ENCODE data around the gene NEIL3.

Gene NEIL3

DNA sequence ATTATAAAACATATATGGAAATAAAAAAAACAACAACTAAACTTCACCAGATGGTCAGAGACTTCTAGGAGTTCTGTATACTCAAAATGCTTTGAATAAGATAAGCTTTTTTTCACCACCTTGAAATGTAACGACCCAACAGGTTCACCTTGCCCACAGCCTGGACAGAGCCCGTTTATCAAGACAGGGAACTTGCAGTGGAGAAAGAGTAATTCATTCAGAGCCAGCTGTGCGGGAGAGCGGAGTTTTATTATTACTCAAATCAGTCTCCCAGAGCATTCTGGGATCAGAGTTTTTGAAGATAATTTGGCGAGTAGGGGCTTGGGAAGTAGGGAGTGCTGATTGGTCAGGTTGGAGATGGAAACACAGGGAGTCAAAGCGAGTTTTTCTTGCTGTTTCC, 94.1 kb downstream of the NEIL3 start:
- no peak for TF ChIP-seq EZH2 (IDR thresholded peaks at IDR 0.05)
- no peak for TF ChIP-seq POLR2AphosphoS5 (IDR thresholded peaks at IDR 0.05; ENCODE audit: borderline replicate concordance, low read depth, low read length)
- no peak for TF ChIP-seq FOXP2 (optimal IDR thresholded peaks at IDR 0.05; ENCODE audit: control extremely low read depth, extremely low read length, insufficient read depth)
- no peak overlapping the region for H3K9ac ChIP-seq (ENCODE audit: insufficient read length)
- H3K36me3 ChIP-seq (ENCODE audit: insufficient read depth, low read length) = no peaks in the 10 kb centered on the region

GRCh38 chr4:177404342-177404741, 94.7 kb downstream of the NEIL3 start:
- Histone ChIP-seq H3K4me3 (no peak overlapping the region), H3K9me3 (ENCODE audit: low read depth, low read length) (no peaks in the 10 kb centered on the region), H3K36me3 (ENCODE audit: insufficient read depth, low read length) (no peaks in the 10 kb centered on the region), H3K9ac (ENCODE audit: insufficient read length) (no peak overlapping the region), H3K27ac (no peak overlapping the region)
- no peak for TF ChIP-seq FOXP2 (optimal IDR thresholded peaks at IDR 0.05; ENCODE audit: control extremely low read depth, extremely low read length, insufficient read depth)
- TF ChIP-seq POLR2AphosphoS5 (IDR thresholded peaks at IDR 0.05; ENCODE audit: borderline replicate concordance, low read depth, low read length) = no peak
- TF ChIP-seq EZH2 (IDR thresholded peaks at IDR 0.05) = no peak
- no peak for DNase-seq (ENCODE audit: low read depth, low spot score)

More for the DNA sequence above, 94.1 kb downstream of the NEIL3 start:
- no peaks in the 10 kb centered on the region for H3K9me3 ChIP-seq (ENCODE audit: low read depth, low read length)
- H3K27ac ChIP-seq = no peak overlapping the region
- H3K4me3 ChIP-seq = no peak overlapping the region
- DNase-seq (ENCODE audit: low read depth, low spot score) = no peak

GRCh38 chr4:177404986-177405385, 95.3 kb downstream of the NEIL3 start:
- H3K9ac ChIP-seq (ENCODE audit: insufficient read length) = no peak overlapping the region
- no peaks in the 10 kb centered on the region for H3K9me3 ChIP-seq (ENCODE audit: low read depth, low read length)
- no peaks in the 10 kb centered on the region for H3K36me3 ChIP-seq (ENCODE audit: insufficient read depth, low read length)
- no peak overlapping the region for H3K27ac ChIP-seq
- DNase-seq (ENCODE audit: low read depth, low spot score) = no peak
- H3K4me3 ChIP-seq = no peak overlapping the region
- no peak for TF ChIP-seq POLR2AphosphoS5 (IDR thresholded peaks at IDR 0.05; ENCODE audit: borderline replicate concordance, low read depth, low read length)
- no peak for TF ChIP-seq EZH2 (IDR thresholded peaks at IDR 0.05)
- TF ChIP-seq FOXP2 (optimal IDR thresholded peaks at IDR 0.05; ENCODE audit: control extremely low read depth, extremely low read length, insufficient read depth) = no peak

DNA sequence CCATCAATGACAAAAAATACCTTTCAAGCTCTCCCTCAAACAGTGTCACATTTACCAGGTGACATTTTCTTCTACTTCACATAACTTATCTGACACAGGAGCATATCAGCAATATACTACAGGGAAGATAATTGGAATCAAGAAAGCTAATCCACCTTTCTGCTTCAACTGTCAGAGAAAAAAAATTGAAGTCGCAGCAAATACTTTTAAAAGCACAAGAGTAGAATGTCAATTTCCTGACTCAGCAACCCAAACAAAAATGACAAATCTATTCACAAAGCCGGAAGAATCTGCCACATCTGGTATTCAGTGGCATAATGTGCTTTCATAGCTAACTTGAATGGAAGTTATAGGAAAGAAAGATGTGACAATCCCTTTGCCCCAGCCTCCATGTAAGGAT, 95.8 kb downstream of the NEIL3 start:
- no peak for DNase-seq (ENCODE audit: low read depth, low spot score)
- no peak overlapping the region for H3K4me3 ChIP-seq
- H3K27ac ChIP-seq = no peak overlapping the region
- no peaks in the 10 kb centered on the region for H3K9me3 ChIP-seq (ENCODE audit: low read depth, low read length)
- H3K9ac ChIP-seq (ENCODE audit: insufficient read length) = no peak overlapping the region
- TF ChIP-seq EZH2 (IDR thresholded peaks at IDR 0.05) = no peak
- no peak for TF ChIP-seq FOXP2 (optimal IDR thresholded peaks at IDR 0.05; ENCODE audit: control extremely low read depth, extremely low read length, insufficient read depth)
- TF ChIP-seq POLR2AphosphoS5 (IDR thresholded peaks at IDR 0.05; ENCODE audit: borderline replicate concordance, low read depth, low read length) = no peak
- H3K36me3 ChIP-seq (ENCODE audit: insufficient read depth, low read length) = no peaks in the 10 kb centered on the region

GRCh38 chr4:177408023-177408422, 98.3 kb downstream of the NEIL3 start:
- H3K27ac ChIP-seq = no peak overlapping the region
- H3K4me3 ChIP-seq = no peak overlapping the region
- no peaks in the 10 kb centered on the region for H3K36me3 ChIP-seq (ENCODE audit: insufficient read depth, low read length)
- DNase-seq (ENCODE audit: low read depth, low spot score) = no peak
- TF ChIP-seq FOXP2 (optimal IDR thresholded peaks at IDR 0.05; ENCODE audit: control extremely low read depth, extremely low read length, insufficient read depth) = no peak
- no peak for TF ChIP-seq EZH2 (IDR thresholded peaks at IDR 0.05)
- TF ChIP-seq POLR2AphosphoS5 (IDR thresholded peaks at IDR 0.05; ENCODE audit: borderline replicate concordance, low read depth, low read length) = no peak
- H3K9ac ChIP-seq (ENCODE audit: insufficient read length) = no peak overlapping the region
- H3K9me3 ChIP-seq (ENCODE audit: low read depth, low read length) = no peaks in the 10 kb centered on the region

DNA sequence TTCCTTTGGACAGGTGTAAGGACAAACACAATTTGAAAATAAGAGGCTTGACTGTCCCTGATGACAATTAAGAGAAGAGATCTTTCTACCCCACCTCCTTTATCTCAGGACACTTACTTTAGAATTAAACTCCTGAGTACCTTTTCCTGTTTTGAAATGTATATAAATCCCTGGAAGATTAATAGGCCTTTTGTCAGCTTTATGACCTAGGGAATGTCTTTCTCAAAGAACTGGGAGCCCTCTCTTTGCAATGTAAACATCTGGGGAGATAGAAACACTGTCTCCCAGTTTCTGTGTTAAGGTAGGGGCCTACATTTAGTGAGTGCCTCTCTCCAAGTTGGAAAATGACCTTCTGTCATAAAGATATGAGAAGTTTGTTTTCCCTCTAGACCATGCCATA, 100.9 kb downstream of the NEIL3 start:
- TF ChIP-seq FOXP2 (optimal IDR thresholded peaks at IDR 0.05; ENCODE audit: control extremely low read depth, extremely low read length, insufficient read depth) (no peak), POLR2AphosphoS5 (IDR thresholded peaks at IDR 0.05; ENCODE audit: borderline replicate concordance, low read depth, low read length) (no peak), EZH2 (IDR thresholded peaks at IDR 0.05) (no peak)
- Histone ChIP-seq H3K4me3 (no peak overlapping the region), H3K9me3 (ENCODE audit: low read depth, low read length) (no peaks in the 10 kb centered on the region), H3K27ac (no peak overlapping the region), H3K36me3 (ENCODE audit: insufficient read depth, low read length) (no peaks in the 10 kb centered on the region), H3K9ac (ENCODE audit: insufficient read length) (no peak overlapping the region)
- no peak for DNase-seq (ENCODE audit: low read depth, low spot score)

- no peak overlapping the region for H3K9ac ChIP-seq (ENCODE audit: insufficient read length)
- no peak overlapping the region for H3K27ac ChIP-seq
- H3K9me3 ChIP-seq (ENCODE audit: low read depth, low read length) = no peaks in the 10 kb centered on the region
- no peak overlapping the region for H3K4me3 ChIP-seq
- TF ChIP-seq EZH2 (IDR thresholded peaks at IDR 0.05) (no peak), POLR2AphosphoS5 (IDR thresholded peaks at IDR 0.05; ENCODE audit: borderline replicate concordance, low read depth, low read length) (no peak), FOXP2 (optimal IDR thresholded peaks at IDR 0.05; ENCODE audit: control extremely low read depth, extremely low read length, insufficient read depth) (no peak)
- H3K36me3 ChIP-seq (ENCODE audit: insufficient read depth, low read length) = no peaks in the 10 kb centered on the region
- no peak for DNase-seq (ENCODE audit: low read depth, low spot score)
Measured at GRCh38 chr4:177411996-177412395, 102.3 kb downstream of the NEIL3 start.

Measured in SK-N-MC (cell line).